ENCODE data around the gene ISG20L2. TPM values are rescaled to one million over a fixed set of nuclear protein-coding genes. Genes with fewer than 3 reads are reported as not detected.

ISG20L2 gene
- total and polyA plus RNA-seq, 2 experiments from 2014 or later = 23.1 to 34.9 TPM

- no peak overlapping the region for H3K4me2 ChIP-seq
- Mint-ChIP-seq H3K4me1 (peaks cover 4% of the 10 kb centered on the region; the same call in 1 of the 3 replicates), H3K27me3 (ENCODE audit: insufficient read depth, low read depth, poor library complexity) (peaks cover 7% of the 10 kb centered on the region), H3K36me3 (ENCODE audit: low read depth) (peaks cover 27% of the 10 kb centered on the region), H3K27ac (no peak overlapping the region), H3K4me3 (no peak overlapping the region), H3K9me3 (no peaks in the 10 kb centered on the region)
- H3K36me3 ChIP-seq (ENCODE audit: insufficient read depth) = 0 out of 2 replicates have a peak, but pooled peaks cover 5% of the 10 kb centered on the region
- no peak for DNase-seq (ENCODE audit: low spot score)
- H2AFZ ChIP-seq = no peak overlapping the region
- no peak for ATAC-seq
- TF ChIP-seq NANOG (IDR thresholded peaks at IDR 0.05; ENCODE audit: borderline replicate concordance) (no peak), CTCF (conservative IDR thresholded peaks at IDR 0.05; ENCODE audit: low read depth in 2 of 2) (no peak), REST (IDR thresholded peaks at IDR 0.05; ENCODE audit: unreplicated experiment) (no peak), ZNF462 (CRISPR knock-in tag; IDR thresholded peaks at IDR 0.05) (no peak), ZNF331 (CRISPR knock-in tag; IDR thresholded peaks at IDR 0.05; ENCODE audit: low read depth) (no peak), ETS1 (IDR thresholded peaks at IDR 0.05) (no peak), POLR2AphosphoS5 (IDR thresholded peaks at IDR 0.05; ENCODE audit: low read depth) (no peak), STAT1 (IDR thresholded peaks at IDR 0.05; ENCODE audit: unreplicated experiment) (no peak), JUNB (IDR thresholded peaks at IDR 0.05; ENCODE audit: unreplicated experiment) (no peak), CREB1 (CRISPR knock-in tag; IDR thresholded peaks at IDR 0.05; ENCODE audit: low read depth) (no peak), EZH2phosphoT487 (IDR thresholded peaks at IDR 0.05; ENCODE audit: unreplicated experiment) (no peak)
- H3K4me1 ChIP-seq (ENCODE audit: insufficient read depth) = no peaks in the 10 kb centered on the region
- no peaks in the 10 kb centered on the region for H3K9me2 ChIP-seq (ENCODE audit: insufficient read depth)
- no peak overlapping the region for H3K4me3 ChIP-seq
- H3K79me2 ChIP-seq (replicated peaks; ENCODE audit: insufficient read depth) = peaks cover 99% of the 10 kb centered on the region
- H3K27me3 ChIP-seq (ENCODE audit: insufficient read depth) = no peaks in the 10 kb centered on the region
- no peak overlapping the region for H3K27ac ChIP-seq (ENCODE audit: low read depth)
- peaks cover 3% of the 10 kb centered on the region; the same call in 1 of the 2 replicates for H3F3A ChIP-seq (replicated peaks; ENCODE audit: low read depth)
- H4K20me1 ChIP-seq (replicated peaks; ENCODE audit: insufficient read depth) = peaks cover 67% of the 10 kb centered on the region
These were observed 49.0 kb upstream of the ISG20L2 start for GRCh38 chr1:156777573-156777972.

Measured in GM23338 (cell line).